ENCODE data around the gene MGAT1.

DNA sequence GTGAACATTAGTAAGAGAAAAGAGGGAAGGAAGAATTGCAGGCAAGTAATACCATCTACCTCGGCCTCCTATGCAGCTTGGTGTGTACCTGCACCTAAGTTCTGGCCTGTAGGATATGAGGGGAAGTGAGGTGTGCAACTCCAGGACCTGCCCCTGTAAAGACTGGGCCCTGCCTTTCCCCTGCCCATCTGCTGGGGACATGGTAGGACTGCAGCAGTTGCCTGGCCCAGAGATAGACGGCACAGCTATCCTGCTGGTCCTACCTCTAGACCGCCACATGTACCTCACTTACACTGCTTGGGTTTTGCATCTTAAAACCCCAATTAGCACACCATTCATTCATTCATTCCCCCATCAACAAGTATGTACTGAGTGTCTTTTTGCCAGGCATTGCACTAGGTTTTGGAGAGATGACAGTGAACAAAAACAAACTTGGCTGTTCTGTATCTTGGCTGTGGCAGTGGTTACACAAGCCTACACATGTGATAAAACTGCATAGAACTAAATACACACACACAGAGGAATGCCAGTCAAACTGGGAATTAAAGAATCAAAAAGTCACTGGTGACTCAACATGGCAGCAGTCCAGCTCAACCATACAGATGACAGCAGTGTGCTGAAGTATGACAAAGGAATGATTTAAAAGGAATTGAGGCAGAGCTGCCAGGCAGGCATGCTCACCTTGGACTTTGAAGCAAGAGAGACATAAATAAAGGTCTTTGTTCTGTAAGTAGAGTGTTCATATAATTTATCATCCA is 23.3 kb upstream of the MGAT1 start:
- TF ChIP-seq CTCF (IDR thresholded peaks at IDR 0.05) (no peak), POLR2A (IDR thresholded peaks at IDR 0.05) (no peak)
